GM19043 (cell line): Measurements from ENCODE around the gene FBXO21.
"Not testable (repeated sequence)": the region's sequence is repeated elsewhere in the genome, so short reads cannot be mapped to it uniquely, and the experiment has no call there.

Experiments used
- ATAC-seq: cut with Tn5 transposase; IDR thresholded peaks from one replicate; pipeline ENCODE4 v1.9.1; 2021; ENCODE audit warnings: low read depth; ENCODE audit not compliant: unreplicated experiment

The FBXO21 gene

GRCh38 chr12:117190210-117190781 is at the start of gene FBXO21:
Gene FBXO21 (minus strand): TSS chr12:117190470. CDS start chr12:117190456, 14 bp downstream.
- peak; percentile 93 for ATAC-seq

GRCh38 chr12:117236456-117237001 is 46.3 kb upstream of the FBXO21 start:
- ATAC-seq: no peak

- no peak for ATAC-seq
Measured at GRCh38 chr12:117235261-117235660, 45.0 kb upstream of the FBXO21 start.

GRCh38 chr12:117234441-117234840 is 44.2 kb upstream of the FBXO21 start:
- no peak for ATAC-seq

- ATAC-seq: no peak
Measured at GRCh38 chr12:117231750-117232149, 41.5 kb upstream of the FBXO21 start.

- no peak for ATAC-seq
Measured at GRCh38 chr12:117228239-117228638, 38.0 kb upstream of the FBXO21 start.

GRCh38 chr12:117227000-117227653 is 36.9 kb upstream of the FBXO21 start:
- no peak for ATAC-seq

GRCh38 chr12:117226505-117226904 is 36.2 kb upstream of the FBXO21 start:
- no peak for ATAC-seq

- ATAC-seq: no peak
Measured at GRCh38 chr12:117225179-117225578, 34.9 kb upstream of the FBXO21 start.

GRCh38 chr12:117220947-117221346 is 30.7 kb upstream of the FBXO21 start:
- not testable (repeated sequence) for ATAC-seq

- no peak for ATAC-seq
Measured at GRCh38 chr12:117218149-117218548, 27.9 kb upstream of the FBXO21 start.

- ATAC-seq: no peak
Measured at GRCh38 chr12:117216686-117217085, 26.4 kb upstream of the FBXO21 start.

GRCh38 chr12:117214797-117215196 is 24.5 kb upstream of the FBXO21 start:
- ATAC-seq: no peak

- ATAC-seq: no peak
Measured at GRCh38 chr12:117213295-117213808, 23.1 kb upstream of the FBXO21 start.

- no peak for ATAC-seq
Measured at GRCh38 chr12:117212563-117213190, 22.4 kb upstream of the FBXO21 start.

GRCh38 chr12:117210266-117210918 is 20.1 kb upstream of the FBXO21 start:
- ATAC-seq: no peak

- no peak for ATAC-seq
Measured at GRCh38 chr12:117209626-117210025, 19.4 kb upstream of the FBXO21 start.

GRCh38 chr12:117208811-117209455 is 18.7 kb upstream of the FBXO21 start:
- no peak for ATAC-seq

GRCh38 chr12:117208206-117208605 is 17.9 kb upstream of the FBXO21 start:
- no peak for ATAC-seq

GRCh38 chr12:117207675-117208074 is 17.4 kb upstream of the FBXO21 start:
- no peak for ATAC-seq
